HepG2 (cell line): ENCODE measurements around the gene STUB1. TPM values are rescaled to one million over a fixed set of nuclear protein-coding genes. Genes with fewer than 3 reads are reported as not detected.
A peak's percentile ranks its signal among the peaks of the same experiment; 100 is the strongest.

ENCODE experiments used
- BRD4 ChIP-seq: sonication (generic); formaldehyde crosslinking; IDR thresholded peaks from 2 replicates; pipeline ENCODE4 v1.4.0; 2020; ENCODE audit warnings: missing genetic modification reagents
- CBFB ChIP-seq: sonication (generic); formaldehyde crosslinking; IDR thresholded peaks from 2 replicates; pipeline ENCODE4 v1.4.0; 2020; ENCODE audit warnings: missing genetic modification reagents
- CEBPB ChIP-seq: IDR thresholded peaks from 2 replicates; pipeline ENCODE4 v1.6.1; 2011; ENCODE audit warnings: low read depth, low read length, improper control_type of control experiment, borderline replicate concordance
- CREB3 ChIP-seq: sonication (generic); formaldehyde crosslinking; IDR thresholded peaks from 2 replicates; pipeline ENCODE4 v1.5.0; 2020; ENCODE audit warnings: missing genetic modification reagents
- FIP1L1 ChIP-seq: fragments of 200-400 bp; formaldehyde crosslinking; IDR thresholded peaks from 2 replicates; pipeline ENCODE4 v1.6.1; 2018; ENCODE audit warnings: low read depth, mild to moderate bottlenecking, low read length, moderate library complexity, borderline replicate concordance; ENCODE audit not compliant: insufficient read depth
- JARID2 ChIP-seq: sonication (generic); formaldehyde crosslinking; IDR thresholded peaks from 2 replicates; pipeline ENCODE4 v1.8.1; 2023; ENCODE audit warnings: missing genetic modification reagents, inconsistent platforms; ENCODE audit not compliant: insufficient replicate concordance
- POLR2G ChIP-seq: fragments of 200-400 bp; formaldehyde crosslinking; IDR thresholded peaks from 2 replicates; pipeline ENCODE4 v1.6.1; 2018; ENCODE audit warnings: mild to moderate bottlenecking, low read depth, low read length, moderate library complexity
- RXRB ChIP-seq: IDR thresholded peaks from 2 replicates; pipeline ENCODE4 v1.6.1; 2016; ENCODE audit warnings: borderline replicate concordance, missing genetic modification reagents, missing compliant biosample characterization
- SMC3 ChIP-seq: IDR thresholded peaks from 2 replicates; pipeline ENCODE4 v1.6.1; 2011; ENCODE audit warnings: low read length, improper control_type of control experiment
- ZBED4 ChIP-seq: sonication (generic); formaldehyde crosslinking; IDR thresholded peaks from 2 replicates; pipeline ENCODE4 v1.4.0; 2020; ENCODE audit warnings: missing genetic modification reagents, borderline replicate concordance
- ZBTB1 ChIP-seq: sonication (generic); formaldehyde crosslinking; IDR thresholded peaks from 2 replicates; pipeline ENCODE4 v1.4.0; 2020; ENCODE audit warnings: missing genetic modification reagents, borderline replicate concordance
- ZBTB14 ChIP-seq: sonication (generic); formaldehyde crosslinking; IDR thresholded peaks from 2 replicates; pipeline ENCODE4 v1.4.0; 2020; ENCODE audit warnings: missing genetic modification reagents
- ZNF143 ChIP-seq: sonication (generic); formaldehyde crosslinking; IDR thresholded peaks from 2 replicates; pipeline ENCODE4 v1.4.0; 2020; ENCODE audit warnings: missing genetic modification reagents
- ZNF317 ChIP-seq: sonication (generic); formaldehyde crosslinking; IDR thresholded peaks from 2 replicates; pipeline ENCODE4 v1.5.0; 2020; ENCODE audit warnings: mild to moderate bottlenecking, missing genetic modification reagents
- ZNF414 ChIP-seq: sonication (generic); formaldehyde crosslinking; IDR thresholded peaks from 2 replicates; pipeline ENCODE4 v1.5.0; 2020; ENCODE audit warnings: missing genetic modification reagents
- ZNF512B ChIP-seq: sonication (generic); formaldehyde crosslinking; IDR thresholded peaks from 2 replicates; pipeline ENCODE4 v1.5.1; 2020; ENCODE audit warnings: missing genetic modification reagents, mild to moderate bottlenecking, borderline replicate concordance
- ZNF543 ChIP-seq: sonication (generic); formaldehyde crosslinking; IDR thresholded peaks from 2 replicates; pipeline ENCODE4 v1.4.0; 2020; ENCODE audit warnings: mild to moderate bottlenecking, missing genetic modification reagents
- ZNF576 ChIP-seq: sonication (generic); formaldehyde crosslinking; IDR thresholded peaks from 2 replicates; pipeline ENCODE4 v1.4.0; 2020; ENCODE audit warnings: mild to moderate bottlenecking, missing genetic modification reagents
- ZNF850 ChIP-seq: sonication (generic); formaldehyde crosslinking; conservative IDR thresholded peaks from 2 replicates; pipeline ENCODE4 v1.9.0; 2021; ENCODE audit warnings: mild to moderate bottlenecking, missing genetic modification reagents
- polyA plus RNA-seq, 8 experiments: library from polyadenylated mRNA; depleted of rRNA in 3 of 8; stranded (reverse) in 7 of 8; unstranded in 1 of 8; fragments of >200 nt; fragmentation: Illumina TruSeq in 4 of 8; extraction: Trizol in 4 of 8; gene quantifications; 2 replicates each; pipeline versions ENCODE4 v1.2.1 to v1.2.3, GENCODE V29; 2011 to 2016; ENCODE audit warnings: low read depth in 4 of 8, missing spikeins in 1 of 8, mixed read lengths in 1 of 8; ENCODE audit not compliant: insufficient read depth in 1 of 8
- total RNA-seq, 5 experiments: library from RNA; depleted of rRNA; stranded (reverse); fragments of >200 nt; fragmentation: Illumina TruSeq; extraction: Trizol; gene quantifications; 2 replicates each; pipeline ENCODE4 v1.2.3, GENCODE V29; 2016; ENCODE audit warnings: low read depth in 1 of 5

The STUB1 gene
- total and polyA plus RNA-seq, 2 of the 13 experiments (the other 11 are each of a cell fraction or from before 2014, with no cell fraction given) = 52.9 to 78.2 TPM

- TF ChIP-seq FIP1L1 = no peak
- TF ChIP-seq CEBPB = no peak
- no peak for TF ChIP-seq BRD4 (CRISPR knock-in tag)
- TF ChIP-seq ZNF850 (CRISPR knock-in tag) = no peak
- TF ChIP-seq ZNF543 = no peak
- TF ChIP-seq ZBTB14 (CRISPR knock-in tag) = no peak
- no peak for TF ChIP-seq ZBED4 (CRISPR knock-in tag)
- no peak for TF ChIP-seq CREB3 (CRISPR knock-in tag)
- TF ChIP-seq JARID2 (CRISPR knock-in tag) = no peak
- TF ChIP-seq POLR2G = no peak
- TF ChIP-seq ZNF512B (CRISPR knock-in tag) = no peak
- no peak for TF ChIP-seq SMC3
- peak; percentile 30; the same call in 1 of the 2 replicates for TF ChIP-seq RXRB (CRISPR knock-in tag)
- no peak for TF ChIP-seq CBFB (CRISPR knock-in tag)
- TF ChIP-seq ZBTB1 = no peak
- 0 out of 2 replicates have a peak, but pooled peaks have one; percentile 10 for TF ChIP-seq ZNF414 (CRISPR knock-in tag)
- no peak for TF ChIP-seq ZNF576
- peak; percentile 28; the same call in 1 of the 2 replicates for TF ChIP-seq ZNF143 (CRISPR knock-in tag)
- no peak for TF ChIP-seq ZNF317 (CRISPR knock-in tag)
These were observed 32.0 kb upstream of the STUB1 start (continued) for GRCh38 chr16:648071-648780.
